ENCODE data around the gene PSMD8. TPM values are rescaled to one million over a fixed set of nuclear protein-coding genes. Genes with fewer than 3 reads are reported as not detected.

PSMD8 gene
- total and polyA plus RNA-seq, 2 donors (not counting 3 experiments of a cell fraction or from before 2014, with no cell fraction given): 203 to 543 TPM

GRCh38 chr19:38375098-38375493, 725 bp downstream of the PSMD8 start:
- peaks cover 14% of the 10 kb centered on the region for H3K4me1 ChIP-seq (ENCODE audit: control insufficient read depth, extremely low read depth, insufficient read depth, low read length)
- peak overlapping the region; percentile 87 for H3K27ac ChIP-seq (ENCODE audit: insufficient read depth, low read depth, low read length)
- H3K27me3 ChIP-seq (ENCODE audit: control insufficient read depth in 2 of 2, insufficient read depth in 2 of 2, low read length in 2 of 2): peaks cover 2% of the 10 kb centered on the region in 2 experiments
- peak overlapping the region; percentile 95 for H3K9ac ChIP-seq (replicated peaks; ENCODE audit: extremely low read depth, insufficient read depth, low read length)
- peaks cover 0 to 17% of the 10 kb centered on the region in 2 experiments for H3K36me3 ChIP-seq (ENCODE audit: control insufficient read depth in 2 of 2, extremely low read depth in 1 of 2, insufficient read depth in 2 of 2, low read length in 2 of 2)
- no peak for DNase-seq (ENCODE audit: low read depth, low spot score)
- ChIA-PET POLR2A (interaction anchor here (1.6 to 1.9 kb wide), 3 partner anchors 13 to 28 kb away, joined by 7 to 39 read pairs (median 9); partner anchors contain the start of genes FAM98C, GGN and SPRED3), CTCF (interaction anchor here (1.4 to 1.6 kb wide), 2 partner anchors 10 to 13 kb away, joined by 8 to 14 read pairs; partner anchors contain the start of genes GGN and SPRED3)
- FAIRE-seq: peak; percentile 56
- TF ChIP-seq JUN (IDR thresholded peaks at IDR 0.05; ENCODE audit: borderline replicate concordance, insufficient read depth, insufficient read length, low read depth) (no peak), GATA2 (IDR thresholded peaks at IDR 0.05; ENCODE audit: insufficient read depth, insufficient read length, low read depth, low read length) (no peak), POLR2AphosphoS5 (IDR thresholded peaks at IDR 0.05; ENCODE audit: insufficient read depth, low read depth, low read length) (no peak), FOS (IDR thresholded peaks at IDR 0.05; ENCODE audit: borderline replicate concordance, insufficient read depth, low read length) (no peak), EZH2 (IDR thresholded peaks at IDR 0.05; ENCODE audit: borderline replicate concordance, low read depth, low read length, severe bottlenecking) (no peak), MYC (IDR thresholded peaks at IDR 0.05; ENCODE audit: low read depth, low read length) (no peak), CTCF (IDR thresholded peaks at IDR 0.05; ENCODE audit: extremely low read depth in 1 of 2, insufficient read depth in 1 of 2, low read depth in 1 of 2, low read length in 2 of 2) (no peak), POLR2A (IDR thresholded peaks at IDR 0.05; ENCODE audit: low read depth, low read length) (no peak)
- TF ChIP-seq, protein P1, sequence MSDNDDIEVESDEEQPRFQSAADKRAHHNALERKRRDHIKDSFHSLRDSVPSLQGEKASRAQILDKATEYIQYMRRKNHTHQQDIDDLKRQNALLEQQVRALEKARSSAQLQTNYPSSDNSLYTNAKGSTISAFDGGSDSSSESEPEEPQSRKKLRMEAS (IDR thresholded peaks at IDR 0.05; ENCODE audit: insufficient read depth, insufficient read length): no peak
- peak overlapping the region; percentile 70 to 86 (median 70) for H3K4me3 ChIP-seq (replicated peaks in 1 of 3; ENCODE audit: insufficient read depth in 1 of 3, low read depth in 1 of 3, low read length in 3 of 3)
- no peaks in the 10 kb centered on the region for H3K9me1 ChIP-seq (replicated peaks; ENCODE audit: control insufficient read depth, extremely low read depth, insufficient read depth, low read length)
- H3K9me3 ChIP-seq (replicated peaks; ENCODE audit: control insufficient read depth, insufficient read depth, low read length): no peaks in the 10 kb centered on the region
- H3K4me2 ChIP-seq (ENCODE audit: insufficient read depth, low read length): peak overlapping the region; percentile 93
- BruUV-seq (replicated peaks): no TSS peak
- intact Hi-C loops (cut with micrococcal nuclease) (loop anchor here (2.0 kb wide), 1 partner anchor 28 kb away; the partner anchor contains the start of gene FAM98C), dilution Hi-C loops (cut with MboI; ENCODE audit: extremely low pct_ligation_motif_present, low sequenced_read_pairs) (no loop called here)
- peak overlapping the region; percentile 91 for H2AFZ ChIP-seq (ENCODE audit: low read depth, low read length)
- H4K20me1 ChIP-seq (replicated peaks; ENCODE audit: control insufficient read depth, extremely low read depth, insufficient read depth, low read length): no peaks in the 10 kb centered on the region
- H3K79me2 ChIP-seq (ENCODE audit: control insufficient read depth, insufficient read depth, low read length): peaks cover 27% of the 10 kb centered on the region
